IPS DF 19.7 (cell line): Measurements from ENCODE around the gene MAP3K8.

ENCODE experiments used
- DNase-seq: peaks from one replicate; pipeline ENCODE4 v3.0.0-alpha.2; 2013; ENCODE audit warnings: low read depth, low spot score

MAP3K8 gene

GRCh38 chr10:30433730-30434272 is at the start of gene MAP3K8:
Gene MAP3K8, plus strand, starts transcription at chr10:30434184. Its CDS starts 4,755 bp downstream, at chr10:30438939.
- DNase-seq, result no peak

- no peak for DNase-seq
Observed at GRCh38 chr10:30384701-30385201, 49.2 kb upstream of the MAP3K8 start.

DNA sequence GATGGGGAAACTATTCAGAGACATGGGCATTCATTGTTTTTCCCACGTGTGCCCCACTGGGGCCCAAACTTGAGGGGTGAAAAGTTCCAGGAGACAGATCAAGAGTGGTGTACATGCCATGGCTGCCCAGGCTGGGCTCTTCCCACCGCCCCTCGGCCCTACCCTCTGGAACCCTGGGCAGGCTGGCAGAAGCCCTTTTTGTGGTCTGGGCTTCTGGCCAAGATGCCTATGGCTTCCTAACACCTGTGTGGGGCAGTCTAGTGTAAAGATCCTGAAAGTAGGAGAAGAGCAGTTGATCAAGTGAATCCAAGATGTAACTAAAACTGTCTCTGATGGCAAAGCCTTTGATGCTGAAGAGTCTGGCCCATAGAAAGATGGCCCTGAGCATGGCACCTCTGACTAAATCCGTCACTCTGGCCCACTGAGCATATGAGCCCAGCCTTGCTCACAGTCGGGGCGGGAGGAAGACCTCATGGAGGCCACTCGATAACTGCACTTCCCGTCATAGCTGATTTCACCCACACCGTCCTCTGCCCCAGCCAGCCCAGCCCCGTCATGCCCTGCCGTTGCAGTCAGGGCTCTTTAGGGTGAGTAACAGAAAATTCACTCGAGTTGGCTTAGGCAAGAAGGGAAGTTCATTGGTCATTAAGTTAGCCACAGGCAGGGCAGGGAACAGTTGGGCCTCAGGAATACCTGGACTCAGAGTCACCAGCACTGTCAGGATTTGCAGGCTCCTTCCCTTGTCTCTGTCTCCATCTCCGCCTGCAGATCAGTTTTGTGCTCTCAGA is 47.0 kb upstream of the MAP3K8 start:
- DNase-seq, result no peak

GRCh38 chr10:30387646-30388243 is 46.2 kb upstream of the MAP3K8 start:
- DNase-seq, result no peak

- DNase-seq, result no peak
Observed at GRCh38 chr10:30389543-30389942, 44.4 kb upstream of the MAP3K8 start.

- DNase-seq, result no peak
Observed at GRCh38 chr10:30390207-30390606, 43.8 kb upstream of the MAP3K8 start.

- no peak for DNase-seq
Observed at GRCh38 chr10:30391266-30391665, 42.7 kb upstream of the MAP3K8 start.

- DNase-seq, result no peak
Observed at GRCh38 chr10:30392564-30392990, 41.4 kb upstream of the MAP3K8 start.

- no peak for DNase-seq
Observed at GRCh38 chr10:30396293-30396692, 37.7 kb upstream of the MAP3K8 start.

- no peak for DNase-seq
Observed at GRCh38 chr10:30396698-30397097, 37.3 kb upstream of the MAP3K8 start.

GRCh38 chr10:30398193-30398592 is 35.8 kb upstream of the MAP3K8 start:
- no peak for DNase-seq

- DNase-seq, result no peak
Observed at GRCh38 chr10:30398788-30399187, 35.2 kb upstream of the MAP3K8 start.

DNA sequence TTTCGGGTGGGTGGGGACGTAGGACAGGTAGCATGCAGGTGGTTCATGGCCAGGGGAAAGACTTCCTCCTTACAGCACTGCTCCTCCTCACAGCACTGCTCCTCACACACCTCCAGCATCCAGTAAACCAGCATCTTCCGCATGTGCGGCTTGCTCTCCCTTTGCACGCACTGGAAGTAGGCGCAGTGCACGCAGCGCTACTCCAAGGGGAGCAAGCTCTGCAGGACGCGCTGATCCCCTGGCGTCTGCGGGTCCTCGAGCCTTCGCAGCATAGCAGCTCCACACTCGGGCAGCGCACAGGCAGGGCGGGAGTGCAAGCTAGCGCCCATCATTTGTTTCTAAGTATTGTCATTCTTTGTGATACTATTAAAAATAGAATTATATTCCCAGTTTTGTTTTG is 30.5 kb upstream of the MAP3K8 start:
- DNase-seq, result no peak

GRCh38 chr10:30404540-30404939 is 29.4 kb upstream of the MAP3K8 start:
- no peak for DNase-seq

DNA sequence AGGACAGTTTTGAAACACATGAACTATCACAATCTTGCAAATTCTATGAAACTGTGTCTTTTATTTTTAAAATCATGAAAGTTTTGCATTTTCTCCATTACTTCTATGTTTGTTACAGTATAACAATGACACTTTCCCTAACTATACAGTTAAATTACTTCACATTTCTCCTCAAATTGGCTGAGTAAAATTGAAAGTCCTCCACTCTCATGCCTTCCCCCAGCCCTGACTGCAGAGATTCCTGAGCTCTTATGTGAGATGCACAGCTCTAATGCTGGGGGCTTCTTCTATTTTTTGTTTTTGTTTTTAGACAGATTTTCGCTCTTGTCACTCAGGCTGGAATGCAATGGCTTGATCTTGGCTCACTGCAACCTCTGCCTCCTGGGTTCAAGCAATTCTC is 22.7 kb upstream of the MAP3K8 start:
- no peak for DNase-seq

DNA sequence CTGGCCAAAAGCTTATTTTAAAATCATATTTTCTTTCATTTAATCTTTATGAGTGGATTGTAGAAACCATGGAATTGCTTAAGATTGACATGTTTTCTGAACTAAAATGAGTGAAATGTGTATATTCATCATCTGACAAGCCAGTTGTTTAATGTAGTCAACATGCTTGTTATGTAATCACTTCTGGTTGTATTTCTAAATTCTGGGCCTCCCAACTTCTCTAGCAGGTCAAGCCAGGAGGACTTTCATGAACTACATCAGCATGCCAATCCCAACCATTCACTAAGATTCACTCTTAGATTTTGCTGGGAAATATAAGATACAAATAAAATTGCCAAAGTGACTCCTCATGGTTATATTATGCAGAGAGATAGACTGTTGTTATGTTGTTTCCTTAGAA is 21.1 kb upstream of the MAP3K8 start:
- DNase-seq, result no peak

DNA sequence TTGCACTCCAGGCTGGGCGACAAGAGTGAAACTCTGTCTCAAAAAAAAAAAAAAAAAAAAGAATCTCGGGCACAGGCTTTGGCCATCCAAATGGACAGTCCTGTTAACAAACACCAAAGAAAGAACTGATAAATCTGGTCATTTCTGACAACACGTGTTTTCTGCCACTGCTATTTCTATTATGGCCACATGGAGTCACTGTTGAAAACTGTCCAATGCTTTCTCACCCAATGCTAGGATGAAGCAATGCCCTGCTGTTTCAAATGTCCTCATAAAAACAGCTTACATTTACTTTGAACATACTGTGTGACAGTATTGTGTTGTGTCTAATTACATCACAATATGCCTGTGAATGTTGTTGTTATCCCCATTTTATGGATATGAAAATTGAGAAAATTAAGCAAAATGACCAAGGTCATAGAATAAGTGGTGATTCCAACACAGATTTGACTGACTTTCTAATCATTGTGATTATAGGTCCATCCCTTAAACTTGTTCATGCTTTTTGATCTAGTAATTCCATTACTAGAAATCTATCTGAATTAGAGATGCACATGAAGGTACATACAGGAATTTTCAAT is 19.9 kb upstream of the MAP3K8 start:
- DNase-seq, result no peak

DNA sequence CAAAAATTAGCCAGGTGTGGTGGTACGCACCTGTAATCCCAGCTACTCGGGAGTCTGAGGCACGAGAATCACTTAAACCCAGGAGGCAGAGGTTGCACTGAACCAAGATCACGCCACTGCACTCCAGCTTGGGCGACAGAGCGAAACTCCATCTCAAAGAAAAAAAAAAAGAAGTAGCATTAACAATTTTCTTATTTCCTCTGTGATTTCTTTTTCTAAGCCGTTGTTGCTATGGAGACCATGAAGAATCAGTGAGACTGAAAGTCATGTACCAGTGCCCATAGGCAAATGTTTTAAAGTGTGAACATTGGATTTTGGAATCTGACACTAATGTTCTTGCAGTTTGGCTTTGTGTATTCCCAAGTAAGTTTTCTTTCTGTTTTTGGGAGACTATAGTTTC is 18.4 kb upstream of the MAP3K8 start:
- no peak for DNase-seq

- no peak for DNase-seq
Observed at GRCh38 chr10:30417301-30417700, 16.7 kb upstream of the MAP3K8 start.

DNA sequence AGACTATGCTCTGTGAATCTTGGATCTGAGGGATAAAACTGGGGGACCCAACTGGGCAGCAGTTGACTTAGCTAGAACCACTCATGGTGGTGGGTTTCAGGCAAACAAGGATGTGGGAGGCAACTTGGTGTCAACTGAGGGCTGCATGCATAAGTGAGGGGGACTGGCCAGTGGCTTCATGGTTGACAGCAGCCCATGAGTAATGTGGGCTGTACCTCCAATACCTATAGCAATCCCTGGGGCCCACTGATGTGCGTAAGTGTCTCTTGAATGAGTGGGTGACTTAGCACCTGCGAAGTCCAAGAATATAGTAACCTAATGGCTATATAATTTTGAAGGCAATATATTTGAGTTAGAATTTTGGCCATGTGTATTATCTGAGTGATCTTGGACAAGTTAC is 13.7 kb upstream of the MAP3K8 start:
- DNase-seq, result no peak

- DNase-seq, result no peak
Observed at GRCh38 chr10:30420766-30421165, 13.2 kb upstream of the MAP3K8 start.

- no peak for DNase-seq
Observed at GRCh38 chr10:30422151-30422695, 11.8 kb upstream of the MAP3K8 start.
